ENCODE measurements around the gene CACNA1I. TPM values are rescaled to one million over a fixed set of nuclear protein-coding genes. Genes with fewer than 3 reads are reported as not detected.

The CACNA1I gene
- total and polyA plus RNA-seq, 12 donors, result under 0.01 to 0.06 (median 0.05) TPM; not detected in 6

DNA sequence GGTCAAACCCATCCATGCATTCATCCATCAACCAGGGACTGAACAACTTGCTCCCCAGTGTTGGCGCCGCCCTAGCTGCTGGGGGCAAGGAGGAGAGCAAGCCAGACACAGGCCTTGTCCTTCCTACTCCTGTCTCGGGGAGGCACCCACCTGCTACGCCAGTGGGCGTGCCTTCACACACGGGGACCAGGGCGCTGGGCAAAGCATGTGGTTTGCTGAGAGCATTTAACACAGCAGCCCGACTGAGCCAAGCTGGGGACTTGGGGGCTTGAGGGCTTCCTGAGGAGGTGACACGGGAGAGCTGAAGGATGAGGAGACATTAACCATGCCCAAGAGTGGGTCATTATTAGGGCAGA is 30.6 kb downstream of the CACNA1I start:
- H3K27ac ChIP-seq, result no peak overlapping the region
- no peaks in the 10 kb centered on the region for H3K36me3 ChIP-seq
- H3K9me3 ChIP-seq, result peaks cover 0 to 20% (median 7%) of the 10 kb centered on the region in 11 donors
- 66 to 69% methylated on average over 9 of the region's 9 CpGs for WGBS, 2 donors
- ATAC-seq (no peak), DNase-seq (no peak)
- TF ChIP-seq, protein P1, sequence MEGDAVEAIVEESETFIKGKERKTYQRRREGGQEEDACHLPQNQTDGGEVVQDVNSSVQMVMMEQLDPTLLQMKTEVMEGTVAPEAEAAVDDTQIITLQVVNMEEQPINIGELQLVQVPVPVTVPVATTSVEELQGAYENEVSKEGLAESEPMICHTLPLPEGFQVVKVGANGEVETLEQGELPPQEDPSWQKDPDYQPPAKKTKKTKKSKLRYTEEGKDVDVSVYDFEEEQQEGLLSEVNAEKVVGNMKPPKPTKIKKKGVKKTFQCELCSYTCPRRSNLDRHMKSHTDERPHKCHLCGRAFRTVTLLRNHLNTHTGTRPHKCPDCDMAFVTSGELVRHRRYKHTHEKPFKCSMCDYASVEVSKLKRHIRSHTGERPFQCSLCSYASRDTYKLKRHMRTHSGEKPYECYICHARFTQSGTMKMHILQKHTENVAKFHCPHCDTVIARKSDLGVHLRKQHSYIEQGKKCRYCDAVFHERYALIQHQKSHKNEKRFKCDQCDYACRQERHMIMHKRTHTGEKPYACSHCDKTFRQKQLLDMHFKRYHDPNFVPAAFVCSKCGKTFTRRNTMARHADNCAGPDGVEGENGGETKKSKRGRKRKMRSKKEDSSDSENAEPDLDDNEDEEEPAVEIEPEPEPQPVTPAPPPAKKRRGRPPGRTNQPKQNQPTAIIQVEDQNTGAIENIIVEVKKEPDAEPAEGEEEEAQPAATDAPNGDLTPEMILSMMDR (IDR thresholded peaks at IDR 0.05), result no peak
- H3K27me3 ChIP-seq, result peaks cover 0 to 63% (median 31%) of the 10 kb centered on the region in 7 donors
- H3K4me1 ChIP-seq, result no peaks in the 10 kb centered on the region
- H3K4me3 ChIP-seq, result no peak overlapping the region
- intact Hi-C loops (cut with DNase I), result loop anchor here in 1 of 10 donors (10.0 kb wide), 1 partner anchor 74 kb away; no protein-coding TSS in a partner anchor

DNA sequence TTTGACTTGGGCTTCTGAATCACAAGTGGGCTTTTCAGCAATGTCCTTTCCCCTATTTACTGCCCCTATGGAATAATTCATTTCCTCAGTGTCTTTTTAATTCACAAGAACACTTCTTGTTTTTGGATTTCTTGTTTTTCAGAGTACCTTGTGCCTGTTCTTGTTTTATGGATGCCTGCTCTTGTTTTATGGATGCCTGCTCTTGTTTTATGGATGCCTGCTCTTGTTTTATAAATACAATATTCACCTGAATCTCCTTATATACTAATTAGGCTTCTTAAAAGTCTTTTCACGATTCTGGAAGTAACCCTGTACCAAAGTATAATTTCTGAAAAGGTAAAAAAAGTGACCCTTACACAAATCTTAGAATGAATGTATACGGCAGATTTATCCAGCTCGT is 32.8 kb downstream of the CACNA1I start:
- peaks cover 0 to 59% (median 34%) of the 10 kb centered on the region in 7 donors for H3K27me3 ChIP-seq
- DNase-seq, result no peak
- peaks cover 0 to 20% (median 7%) of the 10 kb centered on the region in 11 donors for H3K9me3 ChIP-seq
- no peaks in the 10 kb centered on the region for H3K4me1 ChIP-seq
- intact Hi-C loops (cut with DNase I), result loop anchor here in 1 of 10 donors (10.0 kb wide), 1 partner anchor 71 kb away; no protein-coding TSS in a partner anchor
- H3K36me3 ChIP-seq, result no peaks in the 10 kb centered on the region
- no peak overlapping the region for H3K4me3 ChIP-seq
- TF ChIP-seq, protein P1 (IDR thresholded peaks at IDR 0.05), result no peak
- H3K27ac ChIP-seq, result no peak overlapping the region
- WGBS, 2 donors, result 65 to 75% methylated on average over 3 of the region's 3 CpGs
- ATAC-seq, result no peak

DNA sequence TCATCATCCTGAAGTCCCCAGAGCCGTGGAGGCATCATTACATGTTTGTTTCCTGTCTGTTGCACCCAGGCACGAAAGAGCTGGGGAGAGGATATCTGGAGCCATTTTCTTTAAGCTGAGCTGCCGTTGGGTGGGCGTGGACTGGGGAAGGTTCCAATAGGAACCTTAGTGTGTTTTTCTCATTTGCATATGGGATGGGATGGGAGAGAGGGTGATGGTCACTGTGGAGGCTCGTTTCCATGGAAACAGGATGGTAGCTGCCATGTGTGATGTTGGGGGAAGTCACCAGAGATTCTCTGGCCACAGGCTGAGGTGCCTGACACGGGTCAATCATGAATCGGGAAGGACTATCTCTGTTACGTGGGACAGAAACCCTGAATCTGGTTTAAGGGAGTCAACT is 39.7 kb downstream of the CACNA1I start:
- DNase-seq, result no peak
- Histone ChIP-seq H3K4me1 (no peaks in the 10 kb centered on the region), H3K36me3 (no peaks in the 10 kb centered on the region), H3K27ac (no peak overlapping the region), H3K9me3 (peaks cover 0 to 12% (median 0%) of the 10 kb centered on the region in 11 donors), H3K27me3 (peaks cover 0 to 71% (median 35%) of the 10 kb centered on the region in 7 donors), H3K4me3 (no peak overlapping the region)
- WGBS, 2 donors, result 51 to 67% methylated on average over 8 of the region's 8 CpGs
- no peak for ATAC-seq
- intact Hi-C loops (cut with DNase I), result no loop called here
- TF ChIP-seq, protein P1 (IDR thresholded peaks at IDR 0.05), result no peak

DNA sequence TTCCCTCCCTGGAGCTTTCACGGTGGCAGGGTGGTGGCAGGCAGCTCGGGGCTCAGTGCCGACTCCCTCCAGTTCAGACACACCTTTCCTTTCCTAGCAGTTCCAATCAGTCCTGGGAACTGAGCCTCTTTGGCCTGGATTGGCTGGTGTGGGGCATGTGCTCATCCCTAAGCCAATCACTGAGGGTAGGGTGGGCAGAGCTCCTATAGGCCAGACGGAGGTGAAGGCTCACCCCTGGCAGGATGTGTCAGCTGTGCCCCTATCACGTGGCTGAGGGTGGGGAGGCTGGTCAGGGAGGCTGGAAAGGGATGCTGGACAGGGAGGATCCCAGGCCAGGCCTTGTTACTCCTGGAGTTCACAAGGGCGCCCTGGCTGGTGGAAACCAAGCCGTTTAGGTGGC is 40.2 kb downstream of the CACNA1I start:
- H3K4me1 ChIP-seq, result no peaks in the 10 kb centered on the region
- H3K27me3 ChIP-seq, result peaks cover 0 to 76% (median 37%) of the 10 kb centered on the region in 7 donors
- H3K36me3 ChIP-seq, result no peaks in the 10 kb centered on the region
- no peak overlapping the region for H3K27ac ChIP-seq
- TF ChIP-seq, protein P1 (IDR thresholded peaks at IDR 0.05), result no peak
- intact Hi-C loops (cut with DNase I), result no loop called here
- WGBS, 2 donors, result 70 to 74% methylated on average over 7 of the region's 7 CpGs
- no peak overlapping the region for H3K4me3 ChIP-seq
- ATAC-seq (no peak), DNase-seq (no peak)
- peaks cover 0 to 12% (median 0%) of the 10 kb centered on the region in 11 donors for H3K9me3 ChIP-seq
